Activated CD4-positive, CD25-positive, alpha-beta regulatory T cell treated with anti-CD3 and anti-CD28 coated beads, Interleukin-2, amount 50 U/mL, for 24 hours (primary cell): Measurements from ENCODE around the gene RNLS.

Source experiments
- ATAC-seq, 2 donors: fragments of 150-1000 bp; cut with Tn5 transposase; one replicate each; pipeline ENCODE4 v1.10.0; 2021; ENCODE audit warnings: mild to moderate bottlenecking in 1 of 2, moderate library complexity in 1 of 2

Gene RNLS

DNA sequence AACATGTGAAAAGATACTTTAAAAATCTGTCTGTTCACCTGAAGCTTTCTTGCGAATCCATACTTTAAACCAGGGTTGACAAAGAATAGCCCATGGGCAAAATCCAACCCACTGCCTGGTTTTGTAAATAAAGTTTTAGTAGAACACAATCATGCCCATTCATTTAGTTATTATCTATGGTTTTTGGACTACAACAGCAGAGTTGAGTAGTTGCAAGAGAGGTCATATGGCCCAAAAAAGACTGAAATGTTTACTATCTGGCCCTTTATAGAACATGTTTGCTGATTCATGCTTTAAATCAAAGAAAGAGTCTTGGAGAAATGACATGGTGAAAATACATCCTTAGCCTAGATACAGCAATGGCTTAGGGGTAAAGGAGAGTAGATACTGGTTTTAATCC is 356.2 kb downstream of the RNLS start:
- ATAC-seq: no peak

DNA sequence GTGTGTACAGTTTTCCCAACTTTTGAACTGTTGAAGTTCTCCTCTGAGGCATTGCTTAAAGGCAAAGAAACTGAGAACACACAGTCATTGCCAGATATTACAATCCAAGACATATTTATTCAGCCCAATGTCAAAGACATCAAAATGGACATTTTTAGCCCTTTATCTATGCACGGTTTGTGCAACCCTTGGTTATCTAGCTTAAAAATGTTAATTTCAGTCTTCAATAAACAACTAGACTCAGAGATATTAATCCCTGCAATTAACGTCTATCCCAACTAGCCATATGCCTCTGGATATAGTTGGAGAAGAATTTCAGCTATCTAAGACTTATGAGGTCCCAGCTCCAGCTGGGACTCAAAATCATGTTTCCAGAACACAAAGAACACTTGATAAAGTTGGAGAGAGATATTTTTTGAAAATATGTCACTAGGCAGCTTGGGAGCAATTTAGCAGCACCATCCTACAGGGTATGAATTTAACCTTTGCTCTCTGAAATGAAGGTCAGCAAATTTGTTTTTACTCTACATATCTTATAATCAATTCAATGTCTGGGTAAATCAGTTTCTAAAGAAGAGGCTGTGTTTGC is 357.0 kb downstream of the RNLS start:
- no peak for ATAC-seq
